ENCODE results near the gene DENND10.

- TF ChIP-seq, protein P1, sequence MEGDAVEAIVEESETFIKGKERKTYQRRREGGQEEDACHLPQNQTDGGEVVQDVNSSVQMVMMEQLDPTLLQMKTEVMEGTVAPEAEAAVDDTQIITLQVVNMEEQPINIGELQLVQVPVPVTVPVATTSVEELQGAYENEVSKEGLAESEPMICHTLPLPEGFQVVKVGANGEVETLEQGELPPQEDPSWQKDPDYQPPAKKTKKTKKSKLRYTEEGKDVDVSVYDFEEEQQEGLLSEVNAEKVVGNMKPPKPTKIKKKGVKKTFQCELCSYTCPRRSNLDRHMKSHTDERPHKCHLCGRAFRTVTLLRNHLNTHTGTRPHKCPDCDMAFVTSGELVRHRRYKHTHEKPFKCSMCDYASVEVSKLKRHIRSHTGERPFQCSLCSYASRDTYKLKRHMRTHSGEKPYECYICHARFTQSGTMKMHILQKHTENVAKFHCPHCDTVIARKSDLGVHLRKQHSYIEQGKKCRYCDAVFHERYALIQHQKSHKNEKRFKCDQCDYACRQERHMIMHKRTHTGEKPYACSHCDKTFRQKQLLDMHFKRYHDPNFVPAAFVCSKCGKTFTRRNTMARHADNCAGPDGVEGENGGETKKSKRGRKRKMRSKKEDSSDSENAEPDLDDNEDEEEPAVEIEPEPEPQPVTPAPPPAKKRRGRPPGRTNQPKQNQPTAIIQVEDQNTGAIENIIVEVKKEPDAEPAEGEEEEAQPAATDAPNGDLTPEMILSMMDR (IDR thresholded peaks at IDR 0.05) = no peak
- no peak for TF ChIP-seq POLR2A (IDR thresholded peaks at IDR 0.05)
Measured at GRCh38 chr10:119061352-119061751, 42.6 kb upstream of the DENND10 start.

All from heart left ventricle (tissue), 13 donors.